ENCODE data around the gene TBCC.

DNA sequence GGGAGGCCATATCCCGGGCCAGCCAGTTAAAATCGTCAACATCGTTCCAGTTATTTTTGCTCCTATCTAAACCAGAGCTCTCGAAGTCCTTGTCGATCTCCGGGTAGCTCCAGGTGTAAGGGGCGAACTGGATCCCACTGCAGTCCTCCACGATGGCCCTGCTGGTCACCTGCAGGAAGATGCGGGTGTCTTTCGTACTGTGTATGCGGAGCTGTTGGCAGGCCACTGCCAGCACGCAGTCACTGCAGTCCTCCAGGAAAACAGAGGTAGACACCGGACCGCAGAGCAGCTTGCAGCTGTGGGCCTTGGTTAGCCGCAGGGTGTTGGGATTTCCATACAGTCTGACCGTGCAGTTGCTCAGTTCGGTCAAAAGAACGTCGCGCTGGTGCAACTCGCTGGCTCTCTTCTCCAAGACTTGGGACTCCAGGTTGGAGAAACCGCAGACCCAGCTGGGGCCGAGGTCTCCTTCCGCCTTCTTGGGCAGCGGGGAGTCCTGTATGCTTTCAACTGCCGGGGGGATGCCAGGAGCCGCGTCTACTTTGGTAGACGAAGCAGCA, 742 bp downstream of the TBCC start:
- no peak for TF ChIP-seq CTCF (IDR thresholded peaks at IDR 0.05)
- no peak for TF ChIP-seq POLR2A (IDR thresholded peaks at IDR 0.05)
- TF ChIP-seq POLR2AphosphoS5 (IDR thresholded peaks at IDR 0.05): no peak

All from gastroesophageal sphincter (tissue), 3 donors.